ENCODE data around the gene NMT1.

Gene NMT1

GRCh38 chr17:45104497-45104896 is 43.4 kb downstream of the NMT1 start:
- Histone ChIP-seq H3K36me3 (ENCODE audit: control insufficient read depth, insufficient read depth, low read length) (no peaks in the 10 kb centered on the region), H3K79me2 (no peaks in the 10 kb centered on the region), H3K27ac (no peak overlapping the region), H3K4me3 (ENCODE audit: low read depth, low read length) (no peak overlapping the region), H2AFZ (no peak overlapping the region), H3K4me2 (ENCODE audit: low read length) (no peak overlapping the region), H3K4me1 (no peaks in the 10 kb centered on the region), H3K9me3 (ENCODE audit: control insufficient read depth, low read length) (no peaks in the 10 kb centered on the region), H3K9ac (no peak overlapping the region), H3K27me3 (ENCODE audit: control insufficient read depth, insufficient read depth, low read length) (no peaks in the 10 kb centered on the region)
- TF ChIP-seq CTCF (IDR thresholded peaks at IDR 0.05), result no peak

- Histone ChIP-seq H3K4me1 (no peaks in the 10 kb centered on the region), H3K9me3 (ENCODE audit: control insufficient read depth, low read length) (no peaks in the 10 kb centered on the region), H3K79me2 (no peaks in the 10 kb centered on the region), H3K4me2 (ENCODE audit: low read length) (no peak overlapping the region), H3K9ac (no peak overlapping the region), H3K27me3 (ENCODE audit: control insufficient read depth, insufficient read depth, low read length) (no peaks in the 10 kb centered on the region), H3K27ac (no peak overlapping the region), H2AFZ (no peak overlapping the region), H3K4me3 (ENCODE audit: low read depth, low read length) (no peak overlapping the region), H3K36me3 (ENCODE audit: control insufficient read depth, insufficient read depth, low read length) (no peaks in the 10 kb centered on the region)
- no peak for TF ChIP-seq CTCF (IDR thresholded peaks at IDR 0.05)
Observed at GRCh38 chr17:45104907-45105624, 43.9 kb downstream of the NMT1 start.

- Histone ChIP-seq H2AFZ (no peak overlapping the region), H3K4me2 (ENCODE audit: low read length) (no peak overlapping the region), H3K79me2 (no peaks in the 10 kb centered on the region), H3K36me3 (ENCODE audit: control insufficient read depth, insufficient read depth, low read length) (no peaks in the 10 kb centered on the region), H3K9me3 (ENCODE audit: control insufficient read depth, low read length) (no peaks in the 10 kb centered on the region), H3K27ac (no peak overlapping the region), H3K4me1 (no peaks in the 10 kb centered on the region), H3K9ac (no peak overlapping the region), H3K27me3 (ENCODE audit: control insufficient read depth, insufficient read depth, low read length) (no peaks in the 10 kb centered on the region), H3K4me3 (ENCODE audit: low read depth, low read length) (no peak overlapping the region)
- no peak for TF ChIP-seq CTCF (IDR thresholded peaks at IDR 0.05)
Observed at GRCh38 chr17:45106096-45106495, 45.0 kb downstream of the NMT1 start.

GRCh38 chr17:45106582-45106981 is 45.5 kb downstream of the NMT1 start:
- Histone ChIP-seq H3K27ac (no peak overlapping the region), H3K4me1 (no peaks in the 10 kb centered on the region), H3K9me3 (ENCODE audit: control insufficient read depth, low read length) (no peaks in the 10 kb centered on the region), H3K4me3 (ENCODE audit: low read depth, low read length) (no peak overlapping the region), H3K27me3 (ENCODE audit: control insufficient read depth, insufficient read depth, low read length) (no peaks in the 10 kb centered on the region), H3K79me2 (no peaks in the 10 kb centered on the region), H2AFZ (no peak overlapping the region), H3K9ac (no peak overlapping the region), H3K4me2 (ENCODE audit: low read length) (no peak overlapping the region), H3K36me3 (ENCODE audit: control insufficient read depth, insufficient read depth, low read length) (no peaks in the 10 kb centered on the region)
- TF ChIP-seq CTCF (IDR thresholded peaks at IDR 0.05), result no peak

Measured in parathyroid adenoma (tissue), 2 donors.